HFFc6 (cell line): ENCODE results near the gene KPTN. TPM values are rescaled to one million over a fixed set of nuclear protein-coding genes. Genes with fewer than 3 reads are reported as not detected.

Experiments
- DNase-seq: peaks from one replicate; pipeline ENCODE4 v3.0.0-alpha.2; 2018
- H3K27ac Mint-ChIP-seq: 2 replicates; pipeline ENCODE4 v1.8.0; 2020; ENCODE audit warnings: mild to moderate bottlenecking, mixed read lengths
- H3K27me3 Mint-ChIP-seq: 2 replicates; pipeline ENCODE4 v1.8.0; 2021; ENCODE audit warnings: mild to moderate bottlenecking, moderate library complexity, mixed read lengths; ENCODE audit not compliant: insufficient read depth
- H3K36me3 Mint-ChIP-seq: 2 replicates; pipeline ENCODE4 v1.8.0; 2021; ENCODE audit warnings: low read depth, mixed read lengths
- H3K4me1 Mint-ChIP-seq: 2 replicates; pipeline ENCODE4 v1.8.0; 2020; ENCODE audit warnings: low read depth, mixed read lengths
- H3K4me3 Mint-ChIP-seq: 2 replicates; pipeline ENCODE4 v1.8.0; 2020; ENCODE audit warnings: mild to moderate bottlenecking, moderate library complexity, mixed read lengths
- H3K9me3 Mint-ChIP-seq: 2 replicates; pipeline ENCODE4 v1.8.0; 2020; ENCODE audit warnings: mild to moderate bottlenecking, mixed read lengths
- CTCF ChIP-seq: fragments of 200-600 bp; sonication (generic); IDR thresholded peaks from 2 replicates; pipeline ENCODE4 v1.5.0; 2021; ENCODE audit warnings: antibody characterized with exemption, mild to moderate bottlenecking
- total RNA-seq, 6 experiments: library from RNA; stranded (reverse); fragmentation: NEBNext Ultra II Directional; extraction: Animal tissue kit (Norgen Biotek cat#: 25700); gene quantifications; 2 replicates in 1 of 6; 3 replicates in 5 of 6; pipeline ENCODE4 v1.2.3, GENCODE V29; 2021

KPTN gene
- total RNA-seq, 6 experiments from 2014 or later, result 11.1 to 13.6 (median 12.4) TPM

- peak overlapping the region; percentile 54 for H3K4me3 Mint-ChIP-seq
- H3K27me3 Mint-ChIP-seq, result peaks cover 1% of the 10 kb centered on the region; the same call in 1 of the 2 replicates
- DNase-seq, result peak; percentile 52
- H3K9me3 Mint-ChIP-seq, result no peaks in the 10 kb centered on the region
- peak; percentile 64 for TF ChIP-seq CTCF
- H3K4me1 Mint-ChIP-seq, result no peaks in the 10 kb centered on the region; the same call in 1 of the 2 replicates
- H3K36me3 Mint-ChIP-seq, result no peaks in the 10 kb centered on the region
- 0 out of 2 replicates have a peak overlapping the region, but pooled peaks have one; percentile 4 for H3K27ac Mint-ChIP-seq
Measured at GRCh38 chr19:47430041-47430802, 53.8 kb downstream of the KPTN start.

- peaks cover 3% of the 10 kb centered on the region; the same call in 1 of the 2 replicates for H3K27me3 Mint-ChIP-seq
- H3K4me3 Mint-ChIP-seq, result peak overlapping the region; percentile 54; the same call in 1 of the 2 replicates
- no peaks in the 10 kb centered on the region for H3K36me3 Mint-ChIP-seq
- no peaks in the 10 kb centered on the region for H3K4me1 Mint-ChIP-seq
- H3K27ac Mint-ChIP-seq, result no peak overlapping the region
- TF ChIP-seq CTCF, result no peak
- H3K9me3 Mint-ChIP-seq, result no peaks in the 10 kb centered on the region
- DNase-seq, result no peak
Measured at GRCh38 chr19:47429140-47429793, 54.8 kb downstream of the KPTN start.

DNA sequence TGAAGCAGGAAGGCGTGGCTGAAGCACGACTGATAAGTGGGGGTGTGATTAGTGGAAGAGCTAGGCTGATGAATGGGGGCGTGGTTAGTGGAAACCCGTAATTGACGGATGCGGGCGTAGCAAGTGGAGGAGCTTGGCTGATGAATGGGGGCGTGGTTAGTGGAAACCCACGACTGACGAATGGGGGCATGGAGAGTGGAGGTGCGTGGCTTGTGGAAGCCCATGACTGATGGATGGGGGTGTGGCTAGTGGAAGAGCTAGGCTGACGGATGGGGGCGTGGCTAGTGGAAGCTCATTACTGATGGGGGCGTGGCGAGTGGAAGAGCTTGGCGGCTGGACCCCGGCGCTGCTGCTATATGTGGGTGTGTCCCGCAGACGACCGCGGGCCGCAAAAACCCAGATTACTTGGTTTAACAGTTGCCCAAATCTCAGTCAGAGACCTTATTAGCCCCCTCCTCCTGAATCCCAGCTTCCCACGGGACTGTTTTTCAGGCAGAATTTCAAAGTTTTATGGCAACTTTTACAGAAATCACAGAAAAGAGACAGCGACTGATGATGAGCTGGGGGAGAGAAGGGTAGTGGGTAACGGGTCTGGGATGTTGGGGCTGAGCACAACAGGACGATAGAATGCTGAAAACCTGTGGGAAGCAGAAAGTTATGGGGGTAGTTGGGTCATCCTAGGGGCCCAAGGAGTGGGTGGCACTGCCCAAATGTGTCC lies 55.7 kb downstream of the KPTN start:
- Mint-ChIP-seq H3K27me3 (peaks cover 12% of the 10 kb centered on the region), H3K36me3 (no peaks in the 10 kb centered on the region), H3K27ac (no peak overlapping the region), H3K4me3 (no peak overlapping the region), H3K9me3 (no peaks in the 10 kb centered on the region), H3K4me1 (no peaks in the 10 kb centered on the region)
- peak; percentile 96 for DNase-seq
- TF ChIP-seq CTCF, result no peak

- no peak overlapping the region; the same call in 1 of the 2 replicates for H3K27ac Mint-ChIP-seq
- peaks cover 18% of the 10 kb centered on the region for H3K27me3 Mint-ChIP-seq
- peaks cover 8% of the 10 kb centered on the region for H3K4me1 Mint-ChIP-seq
- H3K9me3 Mint-ChIP-seq, result no peaks in the 10 kb centered on the region
- peak; percentile 35 for DNase-seq
- no peak overlapping the region for H3K4me3 Mint-ChIP-seq
- TF ChIP-seq CTCF, result peak; percentile 96
- H3K36me3 Mint-ChIP-seq, result no peaks in the 10 kb centered on the region
Measured at GRCh38 chr19:47427241-47428176, 56.5 kb downstream of the KPTN start.

Other genes starting within 250 kb of the KPTN start
- 10 to 100 TPM; 20.6 to 30.6 (median 23.8) TPM for gene CCDC9, start 227.7 kb downstream of the KPTN start, total RNA-seq
- gene INAFM1, start 209.3 kb downstream of the KPTN start, total RNA-seq, result 10 to 100 TPM; 12.0 to 16.2 (median 14.0) TPM
- under 1 TPM; 0.24 to 0.95 (median 0.35) TPM for gene C5AR1, start 174.4 kb downstream of the KPTN start, total RNA-seq
- under 1 TPM in 4 of 6 experiments, not detected in 2; 0.03 to 0.14 (median 0.05) TPM for gene C5AR2, start 152.0 kb downstream of the KPTN start, total RNA-seq
- gene DHX34, start 134.9 kb downstream of the KPTN start, total RNA-seq, result 10 to 100 TPM; 11.8 to 14.4 (median 12.6) TPM
- 10 to 100 TPM; 34.1 to 50.3 (median 46.3) TPM for gene MEIS3, start 64.7 kb downstream of the KPTN start, total RNA-seq
- not detected for gene SLC8A2, start 12.3 kb downstream of the KPTN start, total RNA-seq
- gene NAPA, start 30.8 kb upstream of the KPTN start, total RNA-seq, result 100 to 1,000 TPM in 5 of 6 experiments, 10 to 100 TPM in 1; 94.4 to 119 (median 109) TPM
- under 1 TPM in 1 of 6 experiments, not detected in 5; 0.26 TPM for gene ZNF541, start 88.9 kb upstream of the KPTN start, total RNA-seq
- 10 to 100 TPM; 11.8 to 16.7 (median 15.5) TPM for gene BICRA, start 124.9 kb upstream of the KPTN start, total RNA-seq
- gene EHD2, start 229.2 kb upstream of the KPTN start, total RNA-seq, result 100 to 1,000 TPM; 321 to 395 (median 334) TPM